Left renal cortex interstitium (tissue), 4 donors: ENCODE data around the gene GALNT16. TPM values are rescaled to one million over a fixed set of nuclear protein-coding genes. Genes with fewer than 3 reads are reported as not detected.

Experiments used
- DNase-seq, 4 donors: peaks; one replicate each; pipeline ENCODE4 v3.0.0-alpha.2; 2013; ENCODE audit warnings: low read depth in 4 of 4, low spot score in 2 of 4, missing footprints in 1 of 4
- polyA plus RNA-seq, 4 donors: library from polyadenylated mRNA; unstranded; fragments of 120-200 nt; gene quantifications; one replicate each; pipeline ENCODE4 v1.2.1, GENCODE V29; 2013; ENCODE audit not compliant: insufficient read length in 4 of 4

The GALNT16 gene
- polyA plus RNA-seq, 4 donors: 2.3 to 5.0 (median 4.4) TPM

GRCh38 chr14:69332782-69333395, 72.9 kb downstream of the GALNT16 start:
- no peak for DNase-seq

- no peak for DNase-seq
These were observed 73.9 kb downstream of the GALNT16 start for GRCh38 chr14:69333791-69334337.

GRCh38 chr14:69334576-69334975, 74.6 kb downstream of the GALNT16 start:
- DNase-seq: no peak

GRCh38 chr14:69335371-69335771, 75.4 kb downstream of the GALNT16 start:
- DNase-seq: peak in 1 of 4 donors; percentile 33

DNA sequence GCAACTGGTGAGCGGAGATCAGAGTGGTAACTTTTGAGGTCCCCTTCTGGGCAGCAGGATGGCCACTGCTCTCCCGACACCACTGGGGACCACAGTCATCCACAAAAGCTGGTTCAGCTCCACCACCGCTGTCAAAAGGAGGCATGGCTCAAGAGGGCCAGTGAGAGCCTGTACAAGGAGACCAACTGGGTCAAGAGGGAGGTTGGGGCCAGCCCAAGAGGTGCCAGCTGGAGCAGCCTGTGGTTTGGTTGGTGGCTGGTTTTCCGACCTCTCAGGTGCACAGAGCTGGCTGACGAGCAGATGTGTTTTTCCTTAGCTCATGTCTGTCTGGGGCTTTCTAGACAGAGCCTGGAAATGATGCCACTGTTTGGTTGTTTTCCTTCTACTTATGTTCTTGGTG, 78.0 kb downstream of the GALNT16 start:
- DNase-seq: no peak

DNA sequence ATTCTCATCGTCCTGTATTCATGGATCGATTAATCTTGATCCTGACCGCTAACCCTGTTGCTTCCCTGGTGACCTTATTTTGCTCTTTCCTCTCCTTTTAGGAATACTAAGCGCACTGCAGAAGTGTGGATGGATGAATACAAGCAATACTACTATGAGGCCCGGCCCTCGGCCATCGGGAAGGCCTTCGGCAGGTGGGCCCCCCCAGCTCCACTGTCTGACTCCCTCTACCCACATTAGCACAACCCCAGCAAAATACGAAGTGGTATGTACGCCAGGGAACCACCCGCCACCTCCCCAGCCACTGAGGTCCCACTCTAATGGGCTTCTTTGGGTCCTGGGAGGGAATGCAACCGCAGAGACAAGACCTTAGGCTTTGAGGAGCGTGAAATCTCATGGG, 79.5 kb downstream of the GALNT16 start:
- DNase-seq: no peak

- DNase-seq: no peak
These were observed 83.1 kb downstream of the GALNT16 start for GRCh38 chr14:69342928-69343525.

- DNase-seq: no peak
These were observed 84.2 kb downstream of the GALNT16 start for GRCh38 chr14:69344171-69344570.

DNA sequence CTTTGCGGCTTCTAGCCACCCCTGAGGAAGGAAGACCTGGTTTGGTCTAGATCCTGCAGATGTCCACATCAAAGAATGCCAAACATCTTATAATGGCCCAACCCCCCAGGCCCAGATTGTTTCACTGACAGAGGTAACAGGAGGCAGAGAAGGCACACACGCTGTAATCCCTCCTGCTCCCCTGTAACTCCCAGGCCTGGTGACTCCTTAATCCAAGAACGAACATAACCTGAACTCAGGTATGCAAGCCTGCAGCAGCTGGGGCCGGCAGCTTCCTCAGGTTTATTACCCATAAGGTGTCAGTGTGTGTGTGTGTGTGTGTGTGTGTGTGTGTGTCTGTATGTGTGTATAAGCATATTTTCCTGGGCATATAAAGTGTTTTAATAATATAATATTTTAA, 85.4 kb downstream of the GALNT16 start:
- DNase-seq: no peak

DNA sequence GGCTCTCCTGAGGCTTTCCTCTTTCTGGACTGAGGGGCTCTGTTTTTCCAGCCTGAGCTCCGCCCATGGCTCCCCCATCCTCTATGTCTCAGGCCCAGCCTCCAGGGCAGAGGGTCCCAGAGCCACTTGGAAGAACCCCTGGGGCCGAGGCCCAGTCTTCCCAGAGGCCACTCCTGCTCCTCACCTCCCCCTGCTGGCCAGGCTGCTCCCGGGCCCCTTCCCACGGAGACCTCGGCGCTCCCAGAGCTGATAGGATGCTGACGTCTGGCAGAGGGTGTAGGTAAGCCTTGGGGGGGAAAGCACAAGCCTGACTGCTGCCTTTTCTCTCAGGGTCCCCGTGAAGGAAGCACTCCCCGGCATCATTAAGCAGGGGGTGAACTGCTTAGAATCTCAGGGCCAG, 86.8 kb downstream of the GALNT16 start:
- no peak for DNase-seq

GRCh38 chr14:69349091-69349777, 89.3 kb downstream of the GALNT16 start:
- DNase-seq: no peak

- DNase-seq: no peak
These were observed 90.9 kb downstream of the GALNT16 start for GRCh38 chr14:69350892-69351291.

DNA sequence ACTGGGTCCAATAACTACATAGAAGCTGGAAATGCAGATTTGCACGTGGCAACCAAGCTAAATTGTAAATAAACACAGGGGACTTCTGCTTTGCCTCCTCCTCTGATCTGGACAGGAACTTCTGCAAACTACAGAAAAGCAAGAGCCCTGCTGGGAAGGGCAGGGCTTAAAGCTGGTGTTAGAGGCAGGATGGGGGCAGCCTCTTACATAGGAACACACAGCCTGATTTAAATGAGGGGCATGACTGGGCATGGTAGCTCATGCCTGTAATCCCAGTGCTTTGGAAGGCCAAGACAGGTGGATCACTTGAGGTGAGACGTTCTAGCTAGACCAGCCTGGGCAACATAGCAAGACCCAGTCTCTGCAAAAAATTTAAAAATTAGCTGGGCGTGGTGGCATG, 91.4 kb downstream of the GALNT16 start:
- DNase-seq: no peak

GRCh38 chr14:69351911-69352310, 92.0 kb downstream of the GALNT16 start:
- no peak for DNase-seq

GRCh38 chr14:69353168-69353567, 93.2 kb downstream of the GALNT16 start:
- no peak for DNase-seq

DNA sequence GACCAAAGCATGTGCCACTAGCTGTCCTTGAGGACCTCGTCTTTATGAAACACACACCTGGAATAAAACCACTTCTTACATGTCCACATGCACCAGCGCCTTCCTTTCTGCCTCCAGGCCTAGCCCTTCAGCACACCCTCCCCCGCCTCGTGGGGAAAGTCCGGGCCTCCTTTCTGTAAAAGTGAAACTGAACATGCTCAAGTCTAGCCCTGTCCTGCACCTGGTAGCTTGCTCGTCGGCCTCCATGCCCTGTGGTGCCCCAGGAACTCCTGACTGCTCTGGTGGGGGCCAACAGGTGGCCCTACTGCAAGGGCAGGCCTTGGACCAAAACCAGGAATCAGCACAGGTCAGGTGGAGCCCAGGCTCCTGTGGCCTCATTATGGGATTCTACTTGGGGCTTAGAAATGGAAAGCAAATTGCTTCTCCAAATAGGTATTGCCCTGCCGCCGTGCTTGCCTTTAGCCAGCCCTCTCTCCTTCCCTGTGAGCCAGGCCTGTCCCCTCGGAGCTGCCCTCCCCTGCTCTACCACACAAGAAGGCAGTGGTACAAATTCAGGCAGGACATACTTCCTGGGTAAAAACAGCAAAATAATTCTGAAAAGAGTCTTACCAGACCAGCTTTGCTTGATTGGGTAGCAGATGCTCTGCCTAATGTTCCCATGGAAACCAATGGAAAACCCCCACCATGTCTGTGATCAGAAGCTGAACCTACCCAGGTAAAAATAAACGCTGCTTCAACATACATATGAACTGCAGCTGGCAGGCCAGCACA, 94.6 kb downstream of the GALNT16 start:
- no peak for DNase-seq

DNA sequence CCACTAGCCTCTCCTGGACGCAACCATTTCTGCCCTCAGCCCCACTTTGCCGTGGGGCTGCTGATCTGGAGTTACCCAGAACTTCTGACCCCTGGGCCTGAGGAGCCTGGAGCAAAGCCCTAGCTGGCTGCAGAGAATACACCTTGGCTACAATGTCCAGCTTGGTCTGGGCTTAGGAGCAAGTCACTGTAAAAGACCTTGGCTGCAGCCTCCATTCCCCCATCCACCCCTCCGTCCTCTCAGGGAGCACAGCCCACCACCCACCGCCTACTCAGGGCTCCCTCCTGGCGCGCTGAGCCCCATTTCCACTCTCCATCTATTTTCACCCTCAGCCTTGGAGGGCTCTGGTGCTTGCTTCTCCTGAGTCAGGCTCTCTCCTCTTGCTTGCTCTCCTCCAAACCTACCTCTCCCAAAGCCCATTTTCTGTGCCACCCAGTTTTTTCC, 95.2 kb downstream of the GALNT16 start:
- no peak for DNase-seq

GRCh38 chr14:69355607-69356281, 95.8 kb downstream of the GALNT16 start:
- no peak for DNase-seq

- DNase-seq: no peak
These were observed 97.1 kb downstream of the GALNT16 start for GRCh38 chr14:69356903-69357543.
